ENCODE results near the gene CXorf58.
"Not testable (repeated sequence)": the region's sequence is repeated elsewhere in the genome, so short reads cannot be mapped to it uniquely, and the experiment has no call there.

Gene CXorf58

GRCh38 chrX:23907498-23908218, at the start of gene CXorf58, which contains the start of gene APOO:
CXorf58 (plus strand) TSS chrX:23908006; CDS start chrX:23910303, 2,297 bp downstream.
APOO (minus strand) TSS chrX:23907938; CDS start chrX:23907702, 236 bp downstream.
- DNase-seq (ENCODE audit: low read depth) = peak; percentile 82

DNA sequence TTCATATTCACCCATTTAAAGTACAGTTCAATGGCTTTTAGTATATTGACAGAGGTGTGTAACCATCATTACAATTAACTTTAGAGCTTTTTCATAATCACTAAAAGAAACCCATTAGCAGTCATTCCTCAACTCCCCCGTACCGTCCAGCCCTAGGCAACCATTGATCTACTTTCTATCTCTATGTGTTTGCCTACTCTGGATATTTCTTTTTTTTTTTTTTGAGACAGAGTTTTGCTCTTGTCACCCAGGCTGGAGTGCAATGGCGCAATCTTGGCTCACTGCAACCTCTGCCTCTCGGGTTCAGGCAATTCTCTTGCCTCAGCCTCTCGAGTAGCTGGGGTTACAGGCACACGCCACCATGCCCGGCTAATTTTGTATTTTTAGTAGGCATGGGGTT, 48.6 kb upstream of the CXorf58 start:
- not testable (repeated sequence) for DNase-seq (ENCODE audit: low read depth)

DNA sequence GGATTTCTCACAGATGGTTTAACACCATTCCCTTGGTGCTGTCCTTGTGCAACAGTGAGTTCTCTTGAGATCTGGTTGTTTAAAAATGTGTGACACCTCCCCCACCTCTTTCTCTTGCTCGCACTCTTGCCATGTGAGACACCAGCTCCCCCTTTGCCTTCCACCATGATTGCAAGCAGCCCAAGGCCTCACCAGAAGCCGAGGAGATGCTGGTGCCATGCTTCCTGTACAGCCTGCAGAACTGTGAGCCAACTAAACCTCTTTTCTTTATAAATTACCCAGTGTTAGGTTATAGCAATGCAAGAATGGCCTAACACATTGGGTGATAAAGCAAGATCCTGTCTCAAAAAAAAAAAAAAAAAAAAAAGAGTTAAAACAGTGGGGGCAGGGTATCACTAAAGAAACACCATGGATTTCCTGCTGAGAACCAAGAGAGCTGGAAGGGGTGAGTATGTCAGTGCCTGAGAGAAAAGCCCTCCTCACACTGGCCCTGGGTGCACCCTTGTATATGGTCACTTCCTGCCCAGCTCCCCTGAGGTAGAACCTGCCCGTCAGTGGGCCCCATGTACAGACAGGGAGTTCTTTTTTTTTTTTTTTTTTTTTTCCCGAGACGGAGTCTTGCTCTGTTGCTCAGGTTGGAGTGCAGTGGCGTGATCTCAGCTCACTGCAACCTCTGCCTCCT, 46.5 kb upstream of the CXorf58 start:
- no peak for DNase-seq (ENCODE audit: low read depth)

DNA sequence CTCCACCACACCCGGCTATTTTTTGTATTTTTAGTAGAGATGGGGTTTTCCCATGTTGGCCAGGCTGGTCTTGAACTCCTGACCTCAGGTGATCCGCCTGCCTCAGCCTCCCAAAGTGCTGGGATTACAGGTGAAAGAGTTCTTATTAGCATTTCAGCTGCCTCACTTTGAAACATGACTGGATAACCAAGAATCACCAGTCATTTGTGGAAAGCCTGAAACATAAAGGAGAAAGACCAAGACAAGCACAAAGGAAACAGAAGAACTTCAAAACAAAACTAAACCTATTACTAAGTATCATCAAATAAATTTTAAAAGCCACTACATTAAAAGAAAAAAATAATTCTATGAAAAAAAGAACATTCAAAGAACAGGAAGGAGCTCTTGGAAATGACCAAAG, 45.9 kb upstream of the CXorf58 start:
- not testable (repeated sequence) for DNase-seq (ENCODE audit: low read depth)

- DNase-seq (ENCODE audit: low read depth) = no peak
Observed at GRCh38 chrX:23864742-23865326, 43.0 kb upstream of the CXorf58 start.

- no peak for DNase-seq (ENCODE audit: low read depth)
Observed at GRCh38 chrX:23870041-23870440, 37.8 kb upstream of the CXorf58 start.

- no peak for DNase-seq (ENCODE audit: low read depth)
Observed at GRCh38 chrX:23871905-23872546, 35.8 kb upstream of the CXorf58 start.

- no peak for DNase-seq (ENCODE audit: low read depth)
Observed at GRCh38 chrX:23879380-23880090, 28.3 kb upstream of the CXorf58 start.

DNA sequence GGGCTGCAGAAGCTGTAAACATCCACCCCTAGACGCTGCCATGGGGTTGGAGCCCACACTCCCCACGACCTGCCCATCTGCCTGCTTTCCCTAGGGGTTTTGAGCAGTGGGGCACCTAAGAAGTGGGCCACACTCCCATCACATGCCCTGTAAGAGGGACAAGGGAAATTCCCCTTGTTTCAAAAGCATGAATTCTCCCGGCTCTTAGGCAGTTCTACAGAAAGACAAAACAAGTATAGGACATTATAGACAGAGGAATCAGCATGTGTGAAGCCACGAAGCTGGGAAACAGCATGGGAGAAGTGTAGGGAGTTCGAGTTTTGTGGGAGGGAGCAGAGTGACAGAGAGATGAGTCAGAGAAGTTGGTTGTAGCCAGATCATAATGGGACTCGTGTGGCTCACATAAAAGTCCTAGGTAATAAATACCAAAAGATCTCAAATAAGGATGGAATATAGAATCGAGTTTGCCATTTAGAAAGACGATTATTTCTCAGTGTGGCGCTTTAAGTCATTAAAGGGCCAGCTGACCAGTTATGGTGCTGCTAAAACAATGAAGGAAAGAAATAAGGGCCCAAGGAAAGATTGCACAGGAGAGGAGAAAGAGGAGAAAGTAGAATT, 24.0 kb upstream of the CXorf58 start:
- no peak for DNase-seq (ENCODE audit: low read depth)

- no peak for DNase-seq (ENCODE audit: low read depth)
Observed at GRCh38 chrX:23884427-23885024, 23.3 kb upstream of the CXorf58 start.

- no peak for DNase-seq (ENCODE audit: low read depth)
Observed at GRCh38 chrX:23885803-23886202, 22.0 kb upstream of the CXorf58 start.

DNA sequence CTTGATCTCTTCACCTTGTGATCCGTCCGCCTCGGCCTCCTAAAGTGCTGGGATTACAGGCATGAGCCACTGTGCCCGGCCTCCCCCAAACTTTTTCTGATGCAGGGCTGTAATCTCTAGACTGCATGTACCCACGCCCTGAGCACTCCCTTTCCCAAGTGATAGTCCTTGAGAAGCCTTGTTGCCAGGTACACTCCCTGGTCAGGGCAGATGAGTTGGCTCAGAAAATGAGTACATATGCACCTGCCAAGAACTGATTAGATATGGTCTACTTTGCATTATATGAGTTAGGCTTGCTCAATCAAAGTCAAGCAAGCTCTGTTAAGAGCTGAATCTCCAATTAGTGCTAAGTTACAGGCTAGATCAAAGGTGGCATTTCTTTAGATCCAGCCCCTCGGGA, 20.4 kb upstream of the CXorf58 start:
- DNase-seq (ENCODE audit: low read depth) = no peak

GRCh38 chrX:23887918-23888317, 19.9 kb upstream of the CXorf58 start:
- no peak for DNase-seq (ENCODE audit: low read depth)

DNA sequence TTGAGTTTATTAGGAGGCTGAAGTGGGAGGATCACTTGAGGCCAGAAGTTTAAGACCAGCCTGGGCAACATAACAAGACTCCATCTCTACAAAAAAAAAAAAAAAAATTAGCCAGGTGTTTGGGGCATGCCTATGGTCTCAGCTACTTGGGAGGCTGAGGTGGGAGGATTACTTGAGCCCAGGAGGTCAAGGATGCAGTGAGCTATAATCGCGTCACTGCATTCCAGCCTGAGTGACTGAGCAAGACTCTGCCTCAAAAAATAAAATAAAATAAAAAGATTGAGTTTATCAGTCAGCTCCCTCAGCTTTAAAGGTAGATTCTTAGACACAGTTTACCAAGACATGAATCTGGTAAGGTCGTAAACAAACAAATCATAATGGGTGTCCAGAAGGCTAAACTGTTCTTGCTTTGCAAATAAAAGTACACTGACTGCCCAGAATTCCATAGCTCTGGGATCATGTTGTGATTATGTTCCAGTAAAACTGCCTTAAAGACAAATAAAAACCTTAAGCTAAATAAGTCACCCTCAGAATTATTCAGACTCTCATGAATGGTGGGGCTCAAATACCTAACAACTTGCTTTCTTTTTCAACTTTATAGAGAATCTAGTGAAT, 18.8 kb upstream of the CXorf58 start:
- DNase-seq (ENCODE audit: low read depth) = no peak

- no peak for DNase-seq (ENCODE audit: low read depth)
Observed at GRCh38 chrX:23890933-23891332, 16.9 kb upstream of the CXorf58 start.

- not testable (repeated sequence) for DNase-seq (ENCODE audit: low read depth)
Observed at GRCh38 chrX:23894993-23895392, 12.8 kb upstream of the CXorf58 start.

DNA sequence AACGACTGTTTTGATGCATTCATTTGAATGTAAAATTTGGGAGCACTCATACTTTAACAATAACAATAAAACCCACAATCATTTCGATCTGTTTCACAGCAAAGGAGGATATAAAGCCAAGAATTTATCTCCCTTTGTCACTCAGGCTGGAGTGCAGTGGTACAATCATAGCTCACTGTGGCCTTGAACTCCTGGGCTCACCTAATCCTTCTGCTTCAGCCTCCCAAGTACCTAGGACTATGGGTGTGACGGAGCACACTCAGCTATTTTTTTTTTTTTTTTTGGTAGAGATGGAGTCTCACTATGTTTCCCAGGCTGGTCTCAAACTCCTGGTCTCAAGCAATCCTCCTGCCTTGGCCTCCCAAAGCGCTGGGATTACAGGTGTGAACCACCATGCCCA, 11.3 kb upstream of the CXorf58 start:
- DNase-seq (ENCODE audit: low read depth) = not testable (repeated sequence)

GRCh38 chrX:23896981-23897380, 10.8 kb upstream of the CXorf58 start:
- DNase-seq (ENCODE audit: low read depth) = no peak

DNA sequence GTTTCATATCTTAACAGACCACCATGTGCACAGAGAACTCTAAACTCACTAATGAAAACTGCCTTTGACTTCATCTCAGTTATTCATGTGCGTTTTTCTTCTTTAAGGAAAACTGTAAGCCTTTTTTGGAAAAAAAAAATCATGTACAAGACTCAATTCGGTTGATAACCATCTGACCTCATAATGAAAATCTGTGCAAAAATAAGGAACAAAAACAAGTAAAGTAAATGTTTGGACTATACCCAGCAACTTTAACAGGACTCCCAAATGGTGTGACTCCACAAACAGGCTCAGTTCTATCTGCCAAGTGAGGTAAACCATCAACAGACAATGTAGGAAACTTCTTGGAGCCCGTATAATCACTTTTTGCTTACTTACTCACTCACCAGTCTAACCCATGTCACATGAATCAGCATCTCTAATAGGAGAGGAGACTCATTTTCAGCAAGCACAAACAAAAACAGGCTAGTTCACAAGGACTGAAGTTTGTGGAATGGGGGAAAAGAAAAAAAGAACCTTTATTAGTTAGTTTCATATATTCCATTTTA, 9.3 kb upstream of the CXorf58 start:
- no peak for DNase-seq (ENCODE audit: low read depth)

- DNase-seq (ENCODE audit: low read depth) = no peak
Observed at GRCh38 chrX:23900220-23900797, 7.5 kb upstream of the CXorf58 start.

Measured in stimulated activated CD8-positive, alpha-beta memory T cell treated with anti-CD3 and anti-CD28 coated beads, Interleukin-12 subunit alpha, Interleukin-12 subunit beta, amount 100 ng/mL, for 4 hours (primary cell).